GM23248 (cell line): ENCODE data around the gene PLCB1. TPM values are rescaled to one million over a fixed set of nuclear protein-coding genes. Genes with fewer than 3 reads are reported as not detected.

Experiments used
- DNase-seq: peaks from one replicate; pipeline ENCODE4 v3.0.0-alpha.2; 2015
- H2AFZ ChIP-seq: fragments of 200-600 bp; sonication (generic); 2 replicates; pipeline ENCODE4 v1.6.1; 2016; ENCODE audit warnings: antibody characterized with exemption
- H3F3A ChIP-seq: fragments of 200-600 bp; sonication (generic); 2 replicates; pipeline ENCODE4 v1.6.1; 2016; ENCODE audit warnings: mild to moderate bottlenecking, antibody characterized with exemption, mixed run types; ENCODE audit not compliant: insufficient read depth
- H3K27ac ChIP-seq: fragments of 200-600 bp; sonication (generic); 2 replicates; pipeline ENCODE4 v1.5.1; 2016; ENCODE audit warnings: mild to moderate bottlenecking
- H3K27me3 ChIP-seq: fragments of 200-600 bp; sonication (generic); replicated peaks from 2 replicates; pipeline ENCODE4 v1.6.1; 2016; ENCODE audit warnings: mild to moderate bottlenecking; ENCODE audit not compliant: insufficient read depth
- H3K36me3 ChIP-seq: fragments of 200-600 bp; sonication (generic); 2 replicates; pipeline ENCODE4 v1.6.1; 2016; ENCODE audit warnings: low read depth, mild to moderate bottlenecking
- H3K4me1 ChIP-seq: fragments of 200-600 bp; sonication (generic); 2 replicates; pipeline ENCODE4 v1.6.1; 2016; ENCODE audit warnings: mild to moderate bottlenecking; ENCODE audit not compliant: insufficient read depth
- H3K4me2 ChIP-seq: fragments of 200-600 bp; sonication (generic); one replicate; pipeline ENCODE4 v1.6.1; 2016; ENCODE audit warnings: mild to moderate bottlenecking; ENCODE audit not compliant: unreplicated experiment
- H3K4me3 ChIP-seq: fragments of 200-600 bp; sonication (generic); 2 replicates; pipeline ENCODE4 v1.5.1; 2016; ENCODE audit warnings: mild to moderate bottlenecking
- H3K79me2 ChIP-seq: fragments of 200-600 bp; sonication (generic); 2 replicates; pipeline ENCODE4 v1.6.1; 2016; ENCODE audit warnings: mild to moderate bottlenecking; ENCODE audit not compliant: insufficient read depth
- H3K9ac ChIP-seq: fragments of 200-600 bp; sonication (generic); 2 replicates; pipeline ENCODE4 v1.6.1; 2016; ENCODE audit warnings: mild to moderate bottlenecking
- H3K9me2 ChIP-seq: fragments of 200-600 bp; sonication (generic); 2 replicates; pipeline ENCODE4 v1.6.1; 2016; ENCODE audit warnings: mixed run types, mild to moderate bottlenecking, moderate library complexity; ENCODE audit not compliant: insufficient read depth
- H3K9me3 ChIP-seq: fragments of 200-600 bp; sonication (generic); one replicate; pipeline ENCODE4 v1.6.1; 2017; ENCODE audit warnings: low read depth
- H4K20me1 ChIP-seq: fragments of 200-600 bp; sonication (generic); 2 replicates; pipeline ENCODE4 v1.6.0; 2016; ENCODE audit not compliant: insufficient read depth
- EZH2 ChIP-seq: fragments of 200-600 bp; sonication (generic); IDR thresholded peaks from 2 replicates; pipeline ENCODE4 v1.6.1; 2018; ENCODE audit warnings: antibody characterized with exemption, mild to moderate bottlenecking; ENCODE audit not compliant: insufficient read depth, poor library complexity, severe bottlenecking
- EZH2phosphoT487 ChIP-seq: fragments of 200-600 bp; sonication (generic); IDR thresholded peaks from 2 replicates; pipeline ENCODE4 v1.6.1; 2018; ENCODE audit warnings: antibody characterized with exemption, moderate library complexity, mild to moderate bottlenecking, low read depth; ENCODE audit not compliant: insufficient read depth
- WGBS, 2 experiments: methylation state at CpG; one replicate each; pipeline ENCODE4 v1.1.6; 2015 to 2017; ENCODE audit warnings: low lambda C conversion rate in 2 of 2, low coverage in 1 of 2; ENCODE audit errors: missing lambda C conversion rate in 2 of 2; 5-methylcytosine and 5-hydroxymethylcytosine counted together
- in situ Hi-C: fragments of 300-500 bp; cut with MboI; formaldehyde crosslinking; loops from 2 replicates; pipeline ENCODE4 v1.15.0; 2020
- polyA plus RNA-seq: library from polyadenylated mRNA; unstranded; fragments of >200 nt; fragmentation: Nextera tagmentation; extraction: Ambion mirVana; gene quantifications from 2 replicates; pipeline ENCODE4 v1.2.1, GENCODE V29; 2016
- total RNA-seq: library from RNA; depleted of rRNA; stranded (reverse); fragments of >200 nt; shearing (Covaris generic); gene quantifications from 2 replicates; pipeline ENCODE4 v1.2.3, GENCODE V29; 2014

The PLCB1 gene
- total and polyA plus RNA-seq, 2 experiments from 2014 or later: 3.7 to 12.8 TPM

- in situ Hi-C loops: no loop called here
- no peaks in the 10 kb centered on the region for H3K27me3 ChIP-seq
Measured at GRCh38 chr20:8402798-8403197, 270.7 kb downstream of the PLCB1 start.

GRCh38 chr20:8404912-8405635 lies 273.0 kb downstream of the PLCB1 start:
- no peaks in the 10 kb centered on the region for H3F3A ChIP-seq
- no peaks in the 10 kb centered on the region for H3K9me3 ChIP-seq
- H3K9me2 ChIP-seq: no peaks in the 10 kb centered on the region
- peaks cover 7% of the 10 kb centered on the region; the same call in 1 of the 2 replicates for H3K4me1 ChIP-seq
- H3K36me3 ChIP-seq: no peaks in the 10 kb centered on the region
- TF ChIP-seq EZH2: no peak
- TF ChIP-seq EZH2phosphoT487: no peak
- no peak overlapping the region for H3K27ac ChIP-seq
- no peaks in the 10 kb centered on the region for H4K20me1 ChIP-seq
- WGBS, 2 experiments: 86 to 88% methylated on average over 6 of the region's 6 CpGs
- no peak for DNase-seq
- H2AFZ ChIP-seq: no peak overlapping the region
- no peak overlapping the region for H3K4me3 ChIP-seq
- no peaks in the 10 kb centered on the region for H3K27me3 ChIP-seq
- no peak overlapping the region for H3K9ac ChIP-seq
- no peaks in the 10 kb centered on the region for H3K79me2 ChIP-seq
- in situ Hi-C loops: no loop called here
- H3K4me2 ChIP-seq: no peak overlapping the region

More at GRCh38 chr20:8402798-8403197, 270.7 kb downstream of the PLCB1 start:
- no peak overlapping the region for H3K4me3 ChIP-seq
- no peak overlapping the region for H2AFZ ChIP-seq
- no peaks in the 10 kb centered on the region for H3K79me2 ChIP-seq
- DNase-seq: no peak
- no peaks in the 10 kb centered on the region for H4K20me1 ChIP-seq
- H3K9me2 ChIP-seq: no peaks in the 10 kb centered on the region
- no peaks in the 10 kb centered on the region for H3K36me3 ChIP-seq
- H3K4me2 ChIP-seq: no peak overlapping the region
- H3K9me3 ChIP-seq: no peaks in the 10 kb centered on the region
- H3K27ac ChIP-seq: no peak overlapping the region
- no peak overlapping the region for H3K9ac ChIP-seq
- no peaks in the 10 kb centered on the region for H3F3A ChIP-seq
- peaks cover 7% of the 10 kb centered on the region; the same call in 1 of the 2 replicates for H3K4me1 ChIP-seq
- TF ChIP-seq EZH2phosphoT487 (no peak), EZH2 (no peak)
- WGBS, 2 experiments: 95 to 100% methylated on average over 1 of the region's 1 CpG

GRCh38 chr20:8406391-8406790 lies 274.3 kb downstream of the PLCB1 start:
- Histone ChIP-seq H3K27ac (no peak overlapping the region), H3K9ac (no peak overlapping the region), H3K4me1 (peaks cover 7% of the 10 kb centered on the region; the same call in 1 of the 2 replicates), H2AFZ (no peak overlapping the region), H3K36me3 (no peaks in the 10 kb centered on the region), H3K4me2 (no peak overlapping the region), H3K27me3 (no peaks in the 10 kb centered on the region), H3K4me3 (no peak overlapping the region), H3K79me2 (no peaks in the 10 kb centered on the region), H3K9me3 (no peaks in the 10 kb centered on the region), H3K9me2 (no peaks in the 10 kb centered on the region), H3F3A (no peaks in the 10 kb centered on the region), H4K20me1 (no peaks in the 10 kb centered on the region)
- no peak for TF ChIP-seq EZH2
- TF ChIP-seq EZH2phosphoT487: no peak
- no peak for DNase-seq
- WGBS, 2 experiments: 81 to 82% methylated on average over 1 of the region's 1 CpG
- in situ Hi-C loops: no loop called here

- Histone ChIP-seq H3K9me2 (no peaks in the 10 kb centered on the region), H3K79me2 (no peaks in the 10 kb centered on the region), H3K27ac (no peak overlapping the region), H3K9me3 (no peaks in the 10 kb centered on the region), H3F3A (no peaks in the 10 kb centered on the region), H4K20me1 (no peaks in the 10 kb centered on the region), H3K4me3 (no peak overlapping the region), H3K4me1 (no peaks in the 10 kb centered on the region), H3K36me3 (no peaks in the 10 kb centered on the region), H2AFZ (no peak overlapping the region), H3K4me2 (no peak overlapping the region), H3K27me3 (no peaks in the 10 kb centered on the region), H3K9ac (no peak overlapping the region)
- DNase-seq: no peak
- in situ Hi-C loops: no loop called here
- 63 to 67% methylated on average over 4 of the region's 4 CpGs for WGBS, 2 experiments
- TF ChIP-seq EZH2phosphoT487 (no peak), EZH2 (no peak)
Measured at GRCh38 chr20:8408587-8409307, 276.7 kb downstream of the PLCB1 start.
